Stomach (tissue), 9 donors: ENCODE data around the gene DAB1. TPM values are rescaled to one million over a fixed set of nuclear protein-coding genes. Genes with fewer than 3 reads are reported as not detected.

Experiments used
- DNase-seq, 2 donors: peaks; one replicate each; pipeline versions ENCODE4 v3.0.0 to v3.0.0-alpha.2; 2013 to 2019
- H3K27ac ChIP-seq, 5 donors: fragments of 200-600 bp in 4 of 5; sonication (generic) in 4 of 5; one replicate each; pipeline ENCODE4 v1.5.1; 2013 to 2019; ENCODE audit warnings: mild to moderate bottlenecking in 1 of 5, moderate library complexity in 1 of 5
- H3K27me3 ChIP-seq, 3 donors: fragments of 200-600 bp; sonication (generic); one replicate each; pipeline ENCODE4 v1.5.1; 2017 to 2019; ENCODE audit warnings: mixed run types in 1 of 3
- H3K36me3 ChIP-seq, 4 donors: fragments of 200-600 bp; sonication (generic); 1 replicate in 3 of 4; 2 replicates in 1 of 4; pipeline ENCODE4 v1.5.1; 2016 to 2019
- H3K4me1 ChIP-seq, 4 donors: fragments of 200-600 bp; sonication (generic); one replicate each; pipeline ENCODE4 v1.5.1; 2016 to 2019
- H3K4me3 ChIP-seq, 4 donors: fragments of 200-600 bp; sonication (generic) in 3 of 4; one replicate each; pipeline ENCODE4 v1.5.1; 2016 to 2019; ENCODE audit warnings: mild to moderate bottlenecking in 1 of 4
- H3K9me3 ChIP-seq, 4 donors: fragments of 200-600 bp; sonication (generic); one replicate each; pipeline ENCODE4 v1.5.1; 2016 to 2019
- EP300 ChIP-seq: sonication (generic); formaldehyde crosslinking; IDR thresholded peaks from one replicate; pipeline ENCODE4 v1.6.1; 2017; ENCODE audit warnings: antibody characterized with exemption
- POLR2A ChIP-seq, 4 donors: fragments of 450-650 bp; IDR thresholded peaks; one replicate each; pipeline ENCODE4 v1.6.1; 2016; ENCODE audit warnings: antibody characterized with exemption in 4 of 4, control low read depth in 2 of 4, mild to moderate bottlenecking in 1 of 4, moderate library complexity in 1 of 4
- POLR2AphosphoS5 ChIP-seq, 3 donors: sonication (generic); formaldehyde crosslinking; IDR thresholded peaks; one replicate each; pipeline ENCODE4 v1.6.1; 2016; ENCODE audit warnings: antibody characterized with exemption in 3 of 3
- WGBS, 5 donors: extraction: QIAGEN DNeasy Blood & Tissue Kit in 3 of 5; methylation state at CpG; one replicate each; pipeline versions ENCODE4 v1.1.5 to v1.1.7; 2013 to 2018; 5-methylcytosine and 5-hydroxymethylcytosine counted together
- intact Hi-C: fragments of 100-400 bp; cut with DNase I; formaldehyde crosslinking; loops from one replicate; pipeline ENCODE4 v1.15.1; 2023; ENCODE audit warnings: low total_unique reads
- polyA plus RNA-seq, 3 donors: library from polyadenylated mRNA; stranded (reverse); fragments of 200-250 nt; gene quantifications; one replicate each; pipeline ENCODE4 v1.2.3, GENCODE V29; 2013
- total RNA-seq, 5 donors: library from RNA; depleted of rRNA; stranded (reverse); fragments of >200 nt; gene quantifications; one replicate each; pipeline versions ENCODE4 v1.1.0 to v1.2.3, GENCODE V29; 2014 to 2016
- TF ChIP-seq, protein P1 (sequence below), 7 experiments: fragments of 450-650 bp in 4 of 7; fragments of 200-600 bp in 3 of 7; sonication (generic) in 3 of 7; IDR thresholded peaks; one replicate each; pipeline ENCODE4 v1.5.1; 2016 to 2019; ENCODE audit warnings: antibody characterized with exemption in 7 of 7, control low read depth in 2 of 7, mild to moderate bottlenecking in 1 of 7
- donor health status: healthy with polysubstance abuse.
- donor health status: Bipolar disorder and iron deficiency.
- donor health status: healthy.

DAB1 gene
- total and polyA plus RNA-seq, 8 donors = under 0.01 to 3.5 (median 0.61) TPM; not detected in 1

GRCh38 chr1:57010511-57010910, 413.3 kb downstream of the DAB1 start:
- no peak for DNase-seq
- WGBS, 5 donors = 90 to 95% (median 92%) methylated on average over 4 of the region's 4 CpGs

GRCh38 chr1:57007948-57008347, 415.9 kb downstream of the DAB1 start:
- Histone ChIP-seq H3K4me3 (no peak overlapping the region), H3K4me1 (no peaks in the 10 kb centered on the region), H3K27ac (no peak overlapping the region), H3K27me3 (no peaks in the 10 kb centered on the region), H3K36me3 (no peaks in the 10 kb centered on the region), H3K9me3 (no peaks in the 10 kb centered on the region)
- intact Hi-C loops = no loop called here
- DNase-seq = peak in 1 of 2 donors; percentile 58
- TF ChIP-seq, protein P1, sequence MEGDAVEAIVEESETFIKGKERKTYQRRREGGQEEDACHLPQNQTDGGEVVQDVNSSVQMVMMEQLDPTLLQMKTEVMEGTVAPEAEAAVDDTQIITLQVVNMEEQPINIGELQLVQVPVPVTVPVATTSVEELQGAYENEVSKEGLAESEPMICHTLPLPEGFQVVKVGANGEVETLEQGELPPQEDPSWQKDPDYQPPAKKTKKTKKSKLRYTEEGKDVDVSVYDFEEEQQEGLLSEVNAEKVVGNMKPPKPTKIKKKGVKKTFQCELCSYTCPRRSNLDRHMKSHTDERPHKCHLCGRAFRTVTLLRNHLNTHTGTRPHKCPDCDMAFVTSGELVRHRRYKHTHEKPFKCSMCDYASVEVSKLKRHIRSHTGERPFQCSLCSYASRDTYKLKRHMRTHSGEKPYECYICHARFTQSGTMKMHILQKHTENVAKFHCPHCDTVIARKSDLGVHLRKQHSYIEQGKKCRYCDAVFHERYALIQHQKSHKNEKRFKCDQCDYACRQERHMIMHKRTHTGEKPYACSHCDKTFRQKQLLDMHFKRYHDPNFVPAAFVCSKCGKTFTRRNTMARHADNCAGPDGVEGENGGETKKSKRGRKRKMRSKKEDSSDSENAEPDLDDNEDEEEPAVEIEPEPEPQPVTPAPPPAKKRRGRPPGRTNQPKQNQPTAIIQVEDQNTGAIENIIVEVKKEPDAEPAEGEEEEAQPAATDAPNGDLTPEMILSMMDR (IDR thresholded peaks at IDR 0.05) = no peak
- no peak for TF ChIP-seq POLR2A (IDR thresholded peaks at IDR 0.05)
- TF ChIP-seq POLR2AphosphoS5 (IDR thresholded peaks at IDR 0.05) = no peak
- no peak for TF ChIP-seq EP300
- 28 to 48% (median 32%) methylated on average over 2 of the region's 2 CpGs for WGBS, 5 donors

More at GRCh38 chr1:57010511-57010910, 413.3 kb downstream of the DAB1 start:
- Histone ChIP-seq H3K27me3 (no peaks in the 10 kb centered on the region), H3K4me1 (no peaks in the 10 kb centered on the region), H3K4me3 (no peak overlapping the region), H3K27ac (no peak overlapping the region), H3K9me3 (no peaks in the 10 kb centered on the region), H3K36me3 (no peaks in the 10 kb centered on the region)
- TF ChIP-seq EP300 (no peak), POLR2AphosphoS5 (IDR thresholded peaks at IDR 0.05) (no peak), POLR2A (IDR thresholded peaks at IDR 0.05) (no peak)
- TF ChIP-seq, protein P1 (IDR thresholded peaks at IDR 0.05) = no peak
- intact Hi-C loops = no loop called here

DNA sequence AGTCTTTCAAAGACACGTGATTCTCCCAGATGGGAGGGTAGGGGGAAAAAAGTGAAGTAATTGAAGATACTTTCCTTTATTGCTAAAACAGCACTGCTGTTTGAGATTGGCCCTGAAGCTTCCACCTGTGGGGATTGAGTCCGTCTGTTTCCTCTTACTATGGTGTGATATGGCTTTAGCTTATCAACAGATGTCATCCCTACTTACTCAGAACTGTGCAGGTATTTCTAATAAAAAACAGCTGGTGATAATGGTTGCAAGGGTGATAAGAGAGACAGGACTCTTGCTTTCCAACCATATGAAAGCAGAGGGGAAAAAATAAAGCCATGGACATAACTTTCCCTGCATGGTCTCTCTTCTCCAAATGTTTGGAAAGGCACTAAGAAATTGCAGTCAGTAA, 416.4 kb downstream of the DAB1 start:
- H3K27me3 ChIP-seq = no peaks in the 10 kb centered on the region
- intact Hi-C loops = no loop called here
- H3K4me3 ChIP-seq = no peak overlapping the region
- 53 to 73% (median 59%) methylated on average over 2 of the region's 2 CpGs for WGBS, 5 donors
- DNase-seq = no peak
- no peaks in the 10 kb centered on the region for H3K9me3 ChIP-seq
- no peak for TF ChIP-seq POLR2AphosphoS5 (IDR thresholded peaks at IDR 0.05)
- TF ChIP-seq, protein P1 (IDR thresholded peaks at IDR 0.05) = no peak
- H3K36me3 ChIP-seq = no peaks in the 10 kb centered on the region
- no peaks in the 10 kb centered on the region for H3K4me1 ChIP-seq
- H3K27ac ChIP-seq = no peak overlapping the region

- no peaks in the 10 kb centered on the region for H3K36me3 ChIP-seq
- H3K9me3 ChIP-seq = no peaks in the 10 kb centered on the region
- 45 to 58% (median 53%) methylated on average over 4 of the region's 4 CpGs for WGBS, 5 donors
- no peak overlapping the region for H3K4me3 ChIP-seq
- TF ChIP-seq POLR2AphosphoS5 (IDR thresholded peaks at IDR 0.05) (no peak), POLR2A (IDR thresholded peaks at IDR 0.05) (no peak), EP300 (no peak)
- TF ChIP-seq, protein P1 (IDR thresholded peaks at IDR 0.05) = no peak
- no peaks in the 10 kb centered on the region for H3K27me3 ChIP-seq
- no peak for DNase-seq
- intact Hi-C loops = no loop called here
- H3K27ac ChIP-seq = no peak overlapping the region
- H3K4me1 ChIP-seq = no peaks in the 10 kb centered on the region
Observed at GRCh38 chr1:57003398-57004139, 420.3 kb downstream of the DAB1 start.
